AG09319 (cell line): ENCODE data around the gene NHEJ1.

Experiments used
- DNase-seq: peaks from one replicate; pipeline ENCODE4 v3.0.0-alpha.2; 2010; ENCODE audit warnings: low read depth; ENCODE audit errors: extremely low read depth
- TF ChIP-seq, protein P1 (sequence below): IDR thresholded peaks from 2 replicates; pipeline ENCODE4 v1.5.1; 2011; ENCODE audit warnings: low read depth, mild to moderate bottlenecking, inconsistent platforms, low read length, moderate library complexity

Gene NHEJ1

DNA sequence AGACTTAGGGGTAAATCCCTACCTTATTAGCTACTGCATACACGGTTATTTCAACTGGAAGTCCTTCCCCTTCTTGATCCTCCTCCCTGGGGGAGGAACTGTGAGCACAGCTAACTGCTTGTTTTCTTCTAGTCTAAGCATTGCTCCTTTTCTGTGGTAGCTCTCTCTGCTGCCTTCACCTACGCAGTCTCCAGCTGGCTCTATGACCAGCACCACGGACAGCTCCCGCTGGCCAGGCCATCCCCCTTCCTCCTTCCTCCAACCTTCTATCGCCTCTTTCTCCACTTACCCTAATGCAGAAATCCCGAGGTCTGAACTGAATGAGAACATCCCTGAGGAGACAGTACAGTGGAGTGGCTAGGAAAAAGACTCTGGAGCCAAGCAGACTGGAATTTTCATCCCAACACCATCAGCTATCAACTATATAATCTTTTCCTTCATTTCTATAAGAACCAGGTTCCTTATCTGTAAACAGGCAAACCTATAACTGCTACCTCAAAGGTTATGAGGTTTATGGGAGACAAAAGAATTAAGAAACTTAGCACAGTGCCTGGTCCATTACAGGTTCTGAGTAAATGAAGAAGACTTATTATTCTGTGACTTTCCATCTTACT lies 114.6 kb downstream of the NHEJ1 start:
- TF ChIP-seq, protein P1, sequence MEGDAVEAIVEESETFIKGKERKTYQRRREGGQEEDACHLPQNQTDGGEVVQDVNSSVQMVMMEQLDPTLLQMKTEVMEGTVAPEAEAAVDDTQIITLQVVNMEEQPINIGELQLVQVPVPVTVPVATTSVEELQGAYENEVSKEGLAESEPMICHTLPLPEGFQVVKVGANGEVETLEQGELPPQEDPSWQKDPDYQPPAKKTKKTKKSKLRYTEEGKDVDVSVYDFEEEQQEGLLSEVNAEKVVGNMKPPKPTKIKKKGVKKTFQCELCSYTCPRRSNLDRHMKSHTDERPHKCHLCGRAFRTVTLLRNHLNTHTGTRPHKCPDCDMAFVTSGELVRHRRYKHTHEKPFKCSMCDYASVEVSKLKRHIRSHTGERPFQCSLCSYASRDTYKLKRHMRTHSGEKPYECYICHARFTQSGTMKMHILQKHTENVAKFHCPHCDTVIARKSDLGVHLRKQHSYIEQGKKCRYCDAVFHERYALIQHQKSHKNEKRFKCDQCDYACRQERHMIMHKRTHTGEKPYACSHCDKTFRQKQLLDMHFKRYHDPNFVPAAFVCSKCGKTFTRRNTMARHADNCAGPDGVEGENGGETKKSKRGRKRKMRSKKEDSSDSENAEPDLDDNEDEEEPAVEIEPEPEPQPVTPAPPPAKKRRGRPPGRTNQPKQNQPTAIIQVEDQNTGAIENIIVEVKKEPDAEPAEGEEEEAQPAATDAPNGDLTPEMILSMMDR = no peak
- no peak for DNase-seq

DNA sequence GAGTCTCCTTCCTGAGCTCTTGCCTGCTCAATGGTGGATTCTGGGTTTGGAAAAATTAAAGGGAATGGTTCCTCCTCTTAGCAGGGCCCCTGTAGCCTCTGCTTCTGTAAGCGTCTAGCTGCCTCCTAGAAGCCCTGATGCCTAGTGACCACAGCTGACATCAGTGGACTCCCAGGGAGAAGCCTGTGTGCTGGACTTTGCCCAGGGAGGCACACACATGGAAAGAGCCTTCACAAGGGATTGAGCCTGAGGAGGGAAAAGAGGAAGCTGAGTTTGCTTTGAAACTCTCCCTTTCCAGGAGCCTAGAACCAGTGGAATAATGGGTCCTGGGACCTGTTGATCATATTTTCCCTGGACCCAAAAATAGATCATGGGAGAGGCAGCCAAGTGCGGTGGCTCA lies 117.9 kb downstream of the NHEJ1 start:
- TF ChIP-seq, protein P1 = no peak
- DNase-seq = no peak

DNA sequence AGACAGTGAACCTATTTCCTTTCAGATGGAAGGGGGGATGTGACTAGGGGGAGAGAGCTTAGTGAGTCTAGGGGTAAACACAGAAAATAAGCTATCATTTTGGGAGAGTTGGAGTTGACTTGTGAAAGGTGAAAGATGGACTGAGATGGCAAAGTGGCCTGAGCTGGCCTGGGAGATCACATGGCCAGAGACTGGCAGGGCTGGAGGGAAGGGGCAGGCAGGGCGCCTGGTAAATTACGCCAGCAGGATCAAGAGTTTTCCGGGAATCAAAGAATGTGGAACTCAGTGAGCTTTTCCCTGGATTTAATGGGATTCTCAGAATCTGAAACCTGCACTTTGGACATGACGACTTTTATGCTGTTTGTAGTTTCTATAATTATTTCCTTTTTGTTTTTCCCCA lies 118.5 kb downstream of the NHEJ1 start:
- no peak for DNase-seq
- TF ChIP-seq, protein P1 = no peak

DNA sequence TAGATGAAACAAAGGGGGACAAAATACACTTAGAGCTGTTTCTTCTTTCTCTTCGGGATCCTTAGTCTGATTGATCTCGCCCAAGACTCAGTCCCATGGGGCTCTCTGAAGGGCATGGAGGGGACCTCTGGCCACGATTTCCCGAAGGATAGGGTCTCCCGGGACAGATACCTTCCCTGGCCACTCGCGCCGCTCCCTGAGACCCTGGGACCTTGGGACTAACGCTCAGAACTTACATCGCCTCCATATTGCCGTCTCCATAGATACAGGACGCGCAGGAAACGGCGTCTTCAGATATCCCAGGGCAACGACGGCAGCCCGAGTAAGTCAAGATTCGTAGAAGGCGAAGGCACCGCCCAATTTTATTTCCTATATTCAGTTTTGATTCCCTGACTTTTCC lies 119.4 kb downstream of the NHEJ1 start, which contains the start of gene CFAP65:
Gene CFAP65 (minus strand): TSS at position 265 of the 400 bp plus-strand sequence. CDS start 2,468 bp downstream, outside the sequence.
- TF ChIP-seq, protein P1 = no peak
- peak; percentile 5 for DNase-seq

DNA sequence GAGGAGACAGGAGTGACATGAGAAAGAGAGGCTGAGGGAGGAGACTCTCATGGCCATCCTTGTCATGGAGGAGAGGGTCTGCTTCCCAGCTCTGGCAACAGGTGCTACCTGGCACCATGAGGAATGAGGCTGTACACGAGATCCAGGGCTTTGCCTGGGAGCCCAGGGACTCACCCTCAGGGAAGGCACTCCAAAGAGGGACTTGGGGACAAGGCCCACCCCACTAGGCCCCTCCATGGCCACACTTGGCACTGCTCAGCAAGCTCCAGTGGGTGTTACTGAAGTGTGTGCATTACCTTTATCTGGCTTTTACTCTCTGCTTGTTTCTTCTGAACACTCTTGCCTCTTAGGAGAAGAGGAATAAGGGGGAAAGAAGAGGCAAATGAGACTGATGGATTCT lies 122.0 kb downstream of the NHEJ1 start:
- TF ChIP-seq, protein P1 = no peak
- DNase-seq = no peak

DNA sequence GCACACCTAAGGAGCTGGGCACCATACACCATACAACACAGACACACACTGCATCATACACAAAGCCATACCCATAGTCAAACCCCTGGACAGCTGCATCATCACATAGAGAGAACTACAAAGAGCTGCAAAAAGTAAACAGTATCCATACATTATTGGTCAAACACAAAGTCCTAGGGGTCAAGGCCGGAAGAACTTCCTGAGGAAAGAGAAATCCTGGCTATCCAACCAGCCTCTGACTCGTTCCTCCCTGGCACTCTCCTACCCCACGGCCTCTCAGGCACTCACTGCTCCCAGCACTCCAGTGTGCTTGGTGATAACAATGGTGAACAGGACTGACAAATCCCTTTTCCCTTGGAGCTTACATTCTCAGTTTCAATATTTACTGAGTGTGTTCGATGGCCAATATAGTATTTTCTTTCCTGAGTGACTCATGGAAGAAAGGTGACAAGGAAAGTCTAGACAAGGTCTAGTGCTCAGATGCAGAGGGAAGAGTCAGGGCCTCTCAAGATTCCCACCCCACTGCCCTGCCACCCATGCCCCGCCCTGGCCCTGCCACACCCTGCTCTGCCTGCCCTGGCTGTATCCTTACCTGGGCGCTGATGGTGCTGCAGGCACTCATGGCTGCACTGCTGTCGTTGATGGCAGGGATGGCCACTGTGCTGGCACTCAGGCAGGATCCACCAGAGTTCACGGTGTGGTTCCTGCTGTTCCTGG lies 122.7 kb downstream of the NHEJ1 start:
- TF ChIP-seq, protein P1 = no peak
- no peak for DNase-seq

DNA sequence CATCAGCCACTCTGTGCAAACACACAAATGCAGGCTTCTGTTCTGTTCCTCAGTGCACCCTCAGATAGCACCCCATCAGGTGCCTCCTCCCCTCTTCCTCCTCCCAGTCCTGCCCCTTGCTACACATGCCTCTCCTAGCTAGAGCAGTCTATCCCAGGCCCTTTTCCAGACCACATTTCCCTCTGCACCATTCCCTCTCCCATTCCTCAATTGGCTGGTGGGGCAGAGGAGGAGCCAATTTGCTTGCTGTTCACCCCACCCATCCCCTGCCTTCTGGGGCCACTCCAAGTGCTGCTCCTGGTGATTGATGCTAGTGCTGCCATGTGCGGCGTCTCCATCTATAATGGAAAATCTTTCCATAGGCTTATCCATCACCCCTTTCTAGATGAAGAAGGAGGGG lies 124.7 kb downstream of the NHEJ1 start:
- no peak for DNase-seq
- TF ChIP-seq, protein P1 = no peak
